MV-4-11 (cell line): ENCODE measurements around the gene SPNS2.
A peak's percentile ranks its signal among the peaks of the same experiment; 100 is the strongest.

Source experiments
- DNase-seq: peaks from one replicate; lab custom pipeline; 2025; lab: John Stamatoyannopoulos, UW

The SPNS2 gene

DNA sequence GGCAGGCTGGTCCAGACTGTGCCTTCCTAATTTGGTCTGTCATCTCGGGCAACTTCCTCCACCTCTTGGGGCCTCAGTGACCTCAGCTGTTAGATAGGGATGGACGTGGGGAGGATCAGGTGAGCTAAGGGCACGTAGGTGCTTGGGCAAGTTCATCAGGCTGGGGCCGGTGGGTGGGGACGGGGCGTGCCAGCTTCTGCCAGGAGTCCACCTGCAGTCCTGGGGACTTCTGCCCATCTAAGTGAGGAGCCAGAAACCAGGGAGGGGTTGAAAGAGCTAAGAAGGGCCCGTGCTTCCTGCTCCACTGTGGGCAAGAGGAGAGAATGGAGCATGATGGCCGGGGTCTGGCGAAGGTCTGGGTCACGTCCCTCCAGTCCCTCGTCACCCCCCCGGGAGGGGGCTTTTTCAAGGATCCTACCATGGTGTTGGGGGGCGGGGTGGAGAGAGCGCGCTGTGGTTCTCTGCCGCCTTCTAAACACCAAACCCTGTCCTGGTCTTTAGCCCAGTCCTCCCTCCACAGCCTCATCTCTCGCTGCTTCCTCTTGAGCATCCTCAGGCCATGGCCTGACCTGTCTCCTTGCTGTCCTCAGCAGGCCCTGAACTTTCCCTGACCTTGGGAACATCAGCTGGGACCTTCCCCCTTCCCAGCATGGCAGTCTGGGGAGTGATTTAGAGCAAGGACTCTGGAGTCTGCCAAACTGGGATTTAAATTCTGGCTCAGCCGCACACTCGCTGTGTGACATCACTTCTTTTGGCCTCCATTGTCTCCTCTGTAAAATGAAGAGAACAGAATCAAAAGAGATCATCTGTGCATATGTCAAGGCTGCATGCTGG lies 21.6 kb downstream of the SPNS2 start:
- no peak for DNase-seq

GRCh38 chr17:4520894-4521600 lies 22.4 kb downstream of the SPNS2 start:
- DNase-seq: no peak

- DNase-seq: no peak
Observed at GRCh38 chr17:4522661-4523060, 24.0 kb downstream of the SPNS2 start.

GRCh38 chr17:4523946-4524345 lies 25.3 kb downstream of the SPNS2 start:
- DNase-seq: no peak

DNA sequence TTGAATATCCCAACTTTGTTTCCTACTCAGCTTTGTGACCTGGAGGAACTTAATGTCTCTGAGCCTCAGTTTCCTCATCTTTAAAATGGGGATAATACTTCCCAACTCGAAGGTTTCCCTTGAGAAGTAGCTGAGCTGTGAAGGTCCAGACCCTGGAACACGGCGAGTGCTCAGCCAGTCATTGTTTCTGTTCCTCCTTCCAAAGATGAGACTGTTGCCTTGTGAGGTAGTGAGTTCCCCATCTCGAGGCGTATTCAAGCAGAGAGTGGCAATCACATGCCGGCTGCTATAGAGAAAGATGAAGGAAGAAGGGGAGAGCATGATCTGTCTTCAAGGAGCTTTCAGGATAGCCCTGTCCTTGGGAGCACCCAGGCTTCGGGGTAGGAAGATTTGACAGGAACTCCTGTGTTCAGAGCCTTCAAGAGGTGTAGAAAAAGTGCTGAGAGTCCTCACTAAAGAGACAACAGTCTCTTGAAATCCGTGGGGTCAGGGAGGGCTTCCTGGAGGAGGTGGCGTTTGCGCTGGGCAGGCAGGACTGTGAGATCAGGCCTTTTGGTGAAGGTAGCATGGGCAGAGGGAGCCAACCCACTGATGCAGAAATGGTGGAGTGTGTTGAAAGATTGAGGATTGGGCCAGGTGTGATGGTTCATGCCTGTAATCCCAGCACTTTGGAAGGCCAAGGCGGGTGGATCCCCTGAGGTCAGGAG lies 27.2 kb downstream of the SPNS2 start:
- no peak for DNase-seq

GRCh38 chr17:4527134-4527533 lies 28.5 kb downstream of the SPNS2 start:
- DNase-seq: no peak

DNA sequence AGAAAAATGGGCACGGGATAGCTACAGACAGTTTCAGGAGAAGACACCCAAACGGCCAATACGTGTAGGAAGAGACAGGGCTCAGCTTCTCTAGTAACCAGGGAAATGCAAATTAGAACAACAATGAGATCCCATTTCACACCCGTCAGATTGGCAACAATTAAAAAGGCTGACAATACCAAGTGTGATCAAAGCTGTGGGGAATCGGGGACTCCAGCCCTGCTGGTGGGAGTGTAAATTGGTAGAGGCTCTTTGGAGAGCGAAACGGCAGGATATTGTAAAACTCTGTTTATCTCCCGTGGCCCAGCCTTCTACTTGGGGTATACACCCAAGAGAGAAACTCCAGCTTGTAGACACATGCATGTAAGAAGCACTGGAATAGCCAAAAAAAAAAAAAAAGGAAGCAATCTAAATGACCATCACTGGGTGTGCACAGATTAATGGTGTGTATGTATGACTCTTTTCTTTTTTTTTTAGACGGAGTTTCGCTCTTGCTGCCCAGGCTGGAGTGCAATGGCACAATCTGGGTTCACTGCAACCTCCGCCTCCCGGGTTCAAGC lies 29.0 kb downstream of the SPNS2 start:
- peak; percentile 25 for DNase-seq

DNA sequence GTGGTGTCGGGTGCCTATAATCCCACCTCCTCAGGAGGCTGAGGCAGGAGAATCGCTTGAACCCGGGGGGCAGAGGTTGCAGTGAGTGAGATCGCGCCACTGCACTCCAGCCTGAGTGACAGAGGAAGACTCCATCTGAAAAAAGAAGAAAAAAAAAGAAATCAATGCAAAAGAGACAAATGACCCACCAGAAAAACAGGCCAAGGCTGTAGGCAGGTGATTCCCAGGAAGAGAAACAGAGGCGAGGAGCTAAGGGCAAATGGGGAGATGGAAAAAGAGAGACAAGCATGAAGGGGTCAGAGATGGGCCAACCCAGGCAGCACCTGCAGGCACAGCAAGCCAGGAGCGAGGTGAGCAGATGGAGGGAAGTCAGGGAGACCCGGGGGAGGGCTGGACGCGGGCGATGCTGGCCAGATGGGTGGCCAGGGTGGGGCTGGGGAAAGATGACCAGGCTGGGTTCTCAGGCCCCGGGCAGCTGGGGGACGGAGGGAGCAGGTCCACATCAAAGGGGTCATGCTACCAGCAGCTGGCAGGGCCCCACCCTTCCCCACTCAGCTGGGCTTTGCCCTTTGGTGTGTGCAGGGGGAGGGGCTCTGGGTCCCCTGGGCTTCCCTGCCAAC lies 31.0 kb downstream of the SPNS2 start:
- DNase-seq: no peak

DNA sequence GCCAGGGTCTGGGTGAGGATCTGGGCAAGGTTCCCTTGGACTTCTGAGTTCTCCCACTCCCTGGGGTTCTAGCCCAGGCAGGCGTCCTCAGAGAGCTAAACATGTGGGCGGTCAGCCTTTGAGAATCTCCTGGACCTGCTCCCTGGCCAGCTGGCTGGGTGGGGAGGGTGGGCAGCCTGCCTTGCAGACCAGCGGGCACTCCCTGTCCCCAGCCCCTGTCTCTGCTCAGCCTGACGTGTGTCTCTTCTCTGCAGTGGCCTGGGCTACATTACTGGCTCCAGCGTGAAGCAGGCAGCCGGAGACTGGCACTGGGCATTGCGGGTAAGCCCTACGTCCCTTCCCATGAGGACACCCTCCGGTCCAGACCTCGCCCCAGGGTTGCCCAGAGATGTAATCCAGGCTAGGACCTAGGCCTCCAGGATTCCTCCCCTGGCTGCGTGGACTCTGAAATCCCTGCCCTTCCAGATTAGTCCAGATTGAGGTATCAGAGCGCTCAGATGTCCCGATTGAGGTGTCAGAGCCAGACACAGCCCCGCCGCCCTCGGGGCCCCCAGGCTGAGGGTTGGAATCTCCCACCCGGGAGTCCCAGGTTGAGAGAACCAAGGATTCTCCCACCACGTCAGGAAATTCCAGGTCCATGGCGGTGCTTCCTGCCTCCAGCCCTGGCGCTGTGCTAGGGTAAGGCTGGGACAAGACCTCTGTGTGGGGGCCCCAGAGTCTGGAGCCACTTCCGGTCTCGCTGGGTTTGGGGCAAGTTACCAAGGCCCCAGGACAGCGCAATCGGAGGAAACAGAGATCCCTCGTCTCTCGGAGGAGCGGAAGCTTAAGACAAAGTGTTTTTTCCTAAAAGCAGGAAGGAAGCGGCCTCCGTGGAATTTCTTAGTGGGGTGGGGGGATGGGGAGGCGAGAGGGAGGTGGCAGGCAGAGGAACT lies 32.4 kb downstream of the SPNS2 start:
- no peak for DNase-seq

GRCh38 chr17:4531988-4532736 lies 33.5 kb downstream of the SPNS2 start:
- no peak for DNase-seq

DNA sequence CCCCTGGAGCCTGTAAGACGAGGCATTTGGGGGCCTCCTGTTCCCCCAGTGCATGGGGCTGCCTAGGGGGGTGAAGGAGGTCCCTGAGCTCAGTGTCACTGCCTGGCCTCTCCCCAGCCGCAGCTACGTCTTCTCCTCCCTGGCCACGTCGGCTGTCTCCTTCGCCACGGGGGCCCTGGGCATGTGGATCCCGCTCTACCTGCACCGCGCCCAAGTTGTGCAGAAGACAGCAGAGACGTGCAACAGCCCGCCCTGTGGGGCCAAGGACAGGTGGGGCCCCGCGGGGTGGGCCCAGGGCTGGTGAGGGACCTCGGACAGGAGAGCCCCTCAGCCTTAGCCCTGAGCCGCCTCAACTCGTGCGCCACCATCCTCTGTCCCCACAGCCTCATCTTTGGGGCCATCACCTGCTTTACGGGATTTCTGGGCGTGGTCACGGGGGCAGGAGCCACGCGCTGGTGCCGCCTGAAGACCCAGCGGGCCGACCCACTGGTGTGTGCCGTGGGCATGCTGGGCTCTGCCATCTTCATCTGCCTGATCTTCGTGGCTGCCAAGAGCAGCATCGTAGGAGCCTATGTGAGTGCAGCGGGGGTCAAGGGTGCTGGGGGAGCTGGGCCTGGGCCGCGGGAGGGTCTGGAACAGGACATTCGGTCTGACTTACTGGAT lies 34.3 kb downstream of the SPNS2 start:
- no peak for DNase-seq

DNA sequence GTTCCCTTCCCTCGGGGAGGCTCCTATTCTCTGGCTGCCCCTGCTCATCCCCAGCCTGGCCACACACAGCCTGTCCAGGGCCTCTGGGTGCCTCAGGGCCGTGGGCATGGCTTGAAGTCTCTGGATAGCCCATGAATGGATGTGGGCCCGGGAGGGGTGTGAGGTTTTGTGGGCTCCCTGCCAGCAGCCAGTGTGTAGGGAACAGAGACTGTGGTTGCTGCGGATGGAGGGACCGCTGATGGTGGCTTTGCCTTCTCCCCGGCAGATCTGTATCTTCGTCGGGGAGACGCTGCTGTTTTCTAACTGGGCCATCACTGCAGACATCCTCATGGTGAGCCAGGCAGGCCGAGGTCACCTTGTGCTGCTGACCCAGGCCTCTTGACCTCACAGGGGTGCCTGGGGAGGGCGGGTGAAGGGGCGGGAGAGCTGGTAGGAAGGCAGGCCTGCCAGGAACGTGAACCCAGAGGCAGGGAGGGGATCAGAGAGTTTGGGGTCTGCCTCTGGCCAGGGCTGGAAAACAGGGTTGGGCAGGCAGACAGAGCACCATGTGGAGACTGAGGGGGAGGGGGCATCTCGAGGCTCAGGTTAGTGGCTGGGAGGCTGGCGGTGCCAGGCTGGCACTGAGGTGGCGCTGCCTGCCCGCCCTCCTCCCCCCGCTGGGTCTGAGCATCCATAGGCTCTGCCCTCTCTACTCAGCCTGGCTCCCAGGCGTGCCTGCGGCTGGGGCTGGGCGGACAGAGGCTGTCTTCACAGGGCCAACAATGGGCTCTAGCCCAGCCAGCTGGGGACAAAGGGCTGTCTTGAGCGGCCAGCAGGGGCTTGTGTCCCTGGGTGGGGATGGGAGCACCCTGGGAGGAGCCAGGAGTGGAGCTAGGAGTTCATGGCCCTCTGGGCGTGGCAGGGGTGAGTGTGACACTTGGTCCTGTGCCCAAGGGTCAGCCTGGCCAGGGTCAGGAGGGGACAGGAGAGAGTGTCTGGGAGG lies 35.1 kb downstream of the SPNS2 start:
- DNase-seq: peak; percentile 73

GRCh38 chr17:4534515-4534914 lies 35.8 kb downstream of the SPNS2 start:
- no peak for DNase-seq

DNA sequence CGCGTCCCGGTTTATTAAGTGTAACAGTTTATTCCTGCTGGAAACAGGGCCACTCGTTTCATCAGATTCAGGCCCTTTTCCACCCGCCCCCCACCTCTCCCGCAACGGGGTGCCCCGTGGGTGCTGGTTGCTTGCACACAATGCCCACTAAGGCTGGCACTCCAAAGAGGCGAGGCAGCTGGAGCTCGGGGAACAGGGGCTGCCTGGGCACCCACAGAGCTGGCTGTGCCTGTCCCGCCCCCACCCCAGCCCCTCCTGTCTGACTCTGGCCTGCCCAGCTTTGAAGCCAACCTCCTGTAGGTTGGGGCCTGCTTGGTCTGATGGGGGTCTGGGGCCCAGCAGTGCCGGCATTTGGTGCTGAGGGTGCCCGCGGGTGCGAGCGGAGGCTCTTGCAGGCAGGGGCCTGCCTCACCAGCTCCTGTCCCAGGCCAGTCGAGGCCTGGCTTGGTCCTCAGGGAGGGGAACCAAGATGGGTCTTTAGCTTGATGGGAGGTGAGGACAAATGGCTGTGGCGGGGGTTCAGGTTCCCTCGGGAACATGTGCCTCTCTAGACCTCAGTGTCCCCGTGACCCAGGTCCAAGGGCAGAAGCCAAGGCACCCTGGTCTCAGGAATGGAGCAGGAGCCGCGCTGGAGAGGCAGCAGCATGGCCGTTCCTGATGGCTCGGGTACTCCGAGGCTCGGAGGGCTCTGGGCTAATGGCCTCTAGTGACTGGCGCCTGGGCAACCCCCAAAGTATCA lies 36.4 kb downstream of the SPNS2 start:
- no peak for DNase-seq

DNA sequence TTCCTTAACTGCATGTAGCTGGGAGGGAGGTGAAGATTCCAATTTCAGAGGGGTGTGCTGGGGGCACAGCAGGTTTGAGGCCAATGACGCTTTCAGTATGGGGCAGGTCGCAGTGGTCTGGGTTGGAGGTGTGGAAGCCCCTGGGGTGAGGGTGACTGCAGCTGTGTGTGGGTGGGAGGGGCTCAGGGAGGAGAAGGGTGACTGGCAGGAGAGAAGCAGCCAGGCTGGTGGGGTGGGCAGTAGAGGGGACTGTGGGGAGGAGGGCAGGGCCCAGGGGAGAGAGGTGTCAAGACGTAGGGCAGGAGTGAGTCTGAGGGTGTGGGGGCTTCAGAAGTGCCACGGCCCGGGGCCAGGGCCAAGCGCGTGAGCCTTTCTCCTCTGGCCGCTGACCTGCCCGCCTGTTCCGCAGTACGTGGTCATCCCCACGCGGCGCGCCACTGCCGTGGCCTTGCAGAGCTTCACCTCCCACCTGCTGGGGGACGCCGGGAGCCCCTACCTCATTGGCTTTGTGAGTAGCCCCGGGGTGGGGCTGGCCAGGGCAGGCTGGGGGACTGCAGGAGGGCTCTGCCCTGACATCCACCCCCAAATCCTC lies 37.1 kb downstream of the SPNS2 start:
- no peak for DNase-seq

DNA sequence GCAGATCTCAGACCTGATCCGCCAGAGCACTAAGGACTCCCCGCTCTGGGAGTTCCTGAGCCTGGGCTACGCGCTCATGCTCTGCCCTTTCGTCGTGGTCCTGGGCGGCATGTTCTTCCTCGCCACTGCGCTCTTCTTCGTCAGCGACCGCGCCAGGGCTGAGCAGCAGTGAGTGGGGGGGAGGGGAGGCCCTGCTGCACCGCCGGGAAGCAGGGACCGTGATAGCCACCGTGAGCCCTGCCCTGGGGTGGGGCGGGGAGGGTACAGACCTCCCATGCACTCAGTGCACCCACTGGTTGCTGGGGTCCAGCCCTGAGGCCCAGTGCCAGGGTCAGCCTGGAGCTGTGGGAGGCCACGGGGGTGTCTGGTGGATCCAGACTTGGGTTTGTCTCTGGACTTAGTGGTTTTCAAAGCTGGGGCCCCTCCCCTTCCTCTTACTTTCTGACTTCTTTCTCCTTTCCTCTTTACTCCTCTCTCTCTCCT lies 37.6 kb downstream of the SPNS2 start:
- peak; percentile 79 for DNase-seq

GRCh38 chr17:4536742-4537411 lies 38.2 kb downstream of the SPNS2 start:
- DNase-seq: peak; percentile 65
